ENCODE results near the gene SGF29. TPM values are rescaled to one million over a fixed set of nuclear protein-coding genes. Genes with fewer than 3 reads are reported as not detected.
A peak's percentile ranks its signal among the peaks of the same experiment; 100 is the strongest.
"Not testable (repeated sequence)": the region's sequence is repeated elsewhere in the genome, so short reads cannot be mapped to it uniquely, and the experiment has no call there.

The SGF29 gene
- total RNA-seq, 2 donors from 2014 or later = 24.0 to 35.8 TPM

- Mint-ChIP-seq H3K27ac (peak overlapping the region in 1 of 2 donors; percentile 21), H3K4me3 (no peak overlapping the region), H3K9me3 (no peaks in the 10 kb centered on the region), H3K36me3 (no peaks in the 10 kb centered on the region), H3K27me3 (no peaks in the 10 kb centered on the region), H3K4me1 (ENCODE audit: low read depth in 2 of 2) (no peaks in the 10 kb centered on the region)
- ATAC-seq (no peak), DNase-seq (ENCODE audit: low spot score) (no peak)
Observed at GRCh38 chr16:28587386-28587785, 33.7 kb downstream of the SGF29 start.

GRCh38 chr16:28589069-28589468 is 35.3 kb downstream of the SGF29 start:
- Mint-ChIP-seq H3K27ac (no peak overlapping the region), H3K36me3 (no peaks in the 10 kb centered on the region), H3K27me3 (no peaks in the 10 kb centered on the region), H3K4me1 (ENCODE audit: low read depth in 2 of 2) (no peaks in the 10 kb centered on the region), H3K4me3 (no peak overlapping the region), H3K9me3 (no peaks in the 10 kb centered on the region)
- DNase-seq (ENCODE audit: low spot score) = no peak
- no peak for ATAC-seq

GRCh38 chr16:28589930-28590329 is 36.2 kb downstream of the SGF29 start:
- DNase-seq (ENCODE audit: low spot score) (no peak), ATAC-seq (no peak)
- Mint-ChIP-seq H3K4me3 (no peak overlapping the region), H3K4me1 (ENCODE audit: low read depth in 2 of 2) (no peaks in the 10 kb centered on the region), H3K27me3 (no peaks in the 10 kb centered on the region), H3K9me3 (no peaks in the 10 kb centered on the region), H3K36me3 (no peaks in the 10 kb centered on the region), H3K27ac (no peak overlapping the region)

- Mint-ChIP-seq H3K27me3 (no peaks in the 10 kb centered on the region), H3K36me3 (no peaks in the 10 kb centered on the region), H3K27ac (no peak overlapping the region), H3K4me3 (no peak overlapping the region), H3K4me1 (ENCODE audit: low read depth in 2 of 2) (no peaks in the 10 kb centered on the region), H3K9me3 (no peaks in the 10 kb centered on the region)
- ATAC-seq = no peak
- DNase-seq (ENCODE audit: low spot score) = no peak
Observed at GRCh38 chr16:28590384-28591340, 36.9 kb downstream of the SGF29 start.

GRCh38 chr16:28591355-28591754 is 37.6 kb downstream of the SGF29 start:
- H3K4me1 Mint-ChIP-seq (ENCODE audit: low read depth in 2 of 2) = no peaks in the 10 kb centered on the region
- H3K36me3 Mint-ChIP-seq = no peaks in the 10 kb centered on the region
- H3K27me3 Mint-ChIP-seq = no peaks in the 10 kb centered on the region
- no peak overlapping the region for H3K27ac Mint-ChIP-seq
- no peak overlapping the region for H3K4me3 Mint-ChIP-seq
- ATAC-seq (no peak), DNase-seq (ENCODE audit: low spot score) (no peak)
- H3K9me3 Mint-ChIP-seq = no peaks in the 10 kb centered on the region

GRCh38 chr16:28592511-28592910 is 38.8 kb downstream of the SGF29 start:
- H3K4me1 Mint-ChIP-seq (ENCODE audit: low read depth in 2 of 2) = peaks cover 0 to 8% of the 10 kb centered on the region in 2 donors
- no peak for DNase-seq (ENCODE audit: low spot score)
- H3K27ac Mint-ChIP-seq = peak overlapping the region in 1 of 2 donors; percentile 37

GRCh38 chr16:28592979-28593553 is 39.3 kb downstream of the SGF29 start:
- DNase-seq (ENCODE audit: low spot score) (no peak), ATAC-seq (no peak)
- no peaks in the 10 kb centered on the region for H3K36me3 Mint-ChIP-seq
- H3K27me3 Mint-ChIP-seq = no peaks in the 10 kb centered on the region
- no peaks in the 10 kb centered on the region for H3K9me3 Mint-ChIP-seq
- peak overlapping the region in 1 of 2 donors; percentile 47 for H3K27ac Mint-ChIP-seq
- no peak overlapping the region for H3K4me3 Mint-ChIP-seq
- peaks cover 0 to 8% of the 10 kb centered on the region in 2 donors for H3K4me1 Mint-ChIP-seq (ENCODE audit: low read depth in 2 of 2)

More at GRCh38 chr16:28592511-28592910, 38.8 kb downstream of the SGF29 start:
- no peaks in the 10 kb centered on the region for H3K9me3 Mint-ChIP-seq
- no peak overlapping the region for H3K4me3 Mint-ChIP-seq
- no peak for ATAC-seq
- no peaks in the 10 kb centered on the region for H3K27me3 Mint-ChIP-seq
- no peaks in the 10 kb centered on the region for H3K36me3 Mint-ChIP-seq

GRCh38 chr16:28595451-28595850 is 41.7 kb downstream of the SGF29 start:
- H3K36me3 Mint-ChIP-seq; H3K9me3 Mint-ChIP-seq; H3K4me1 Mint-ChIP-seq (ENCODE audit: low read depth in 2 of 2); H3K27ac Mint-ChIP-seq; H3K4me3 Mint-ChIP-seq; DNase-seq (ENCODE audit: low spot score); ATAC-seq; H3K27me3 Mint-ChIP-seq: not testable (repeated sequence)

GRCh38 chr16:28596115-28596630 is 42.5 kb downstream of the SGF29 start:
- H3K27ac Mint-ChIP-seq = no peak overlapping the region

GRCh38 chr16:28596840-28597691 is 43.3 kb downstream of the SGF29 start, which contains the start of gene SULT1A2:
Gene SULT1A2 (minus strand): TSS chr16:28597050. CDS start chr16:28595930, 1,120 bp downstream.
- Mint-ChIP-seq H3K36me3 (no peaks in the 10 kb centered on the region), H3K4me1 (ENCODE audit: low read depth in 2 of 2) (peaks cover 0 to 8% of the 10 kb centered on the region in 2 donors), H3K27ac (no peak within 1 kb of the TSS), H3K27me3 (no peaks in the 10 kb centered on the region), H3K4me3 (no peak within 1 kb of the TSS), H3K9me3 (no peaks in the 10 kb centered on the region)
- no peak for ATAC-seq
- DNase-seq (ENCODE audit: low spot score) = no peak

More at GRCh38 chr16:28596115-28596630, 42.5 kb downstream of the SGF29 start:
- DNase-seq (ENCODE audit: low spot score) = no peak
- H3K27me3 Mint-ChIP-seq = no peaks in the 10 kb centered on the region
- H3K4me1 Mint-ChIP-seq (ENCODE audit: low read depth in 2 of 2) = peaks cover 0 to 8% of the 10 kb centered on the region in 2 donors
- no peak for ATAC-seq
- no peak overlapping the region for H3K4me3 Mint-ChIP-seq
- no peaks in the 10 kb centered on the region for H3K36me3 Mint-ChIP-seq
- H3K9me3 Mint-ChIP-seq = no peaks in the 10 kb centered on the region

- H3K27ac Mint-ChIP-seq = no peak overlapping the region
- DNase-seq (ENCODE audit: low spot score) = no peak
- no peaks in the 10 kb centered on the region for H3K9me3 Mint-ChIP-seq
- no peak overlapping the region for H3K4me3 Mint-ChIP-seq
- no peak for ATAC-seq
- peaks cover 0 to 8% of the 10 kb centered on the region in 2 donors for H3K4me1 Mint-ChIP-seq (ENCODE audit: low read depth in 2 of 2)
- H3K27me3 Mint-ChIP-seq = no peaks in the 10 kb centered on the region
- H3K36me3 Mint-ChIP-seq = no peaks in the 10 kb centered on the region
Observed at GRCh38 chr16:28597692-28598261, 44.1 kb downstream of the SGF29 start.

- H3K4me3 Mint-ChIP-seq; H3K27me3 Mint-ChIP-seq; DNase-seq (ENCODE audit: low spot score); H3K36me3 Mint-ChIP-seq; H3K9me3 Mint-ChIP-seq; H3K27ac Mint-ChIP-seq; H3K4me1 Mint-ChIP-seq (ENCODE audit: low read depth in 2 of 2): not testable (repeated sequence)
- peak; percentile 67 to 90 for ATAC-seq
Observed at GRCh38 chr16:28599377-28600285, 45.9 kb downstream of the SGF29 start.

All from natural killer cell treated with Interleukin-12 subunit alpha and Interleukin-12 subunit beta and Interleukin-15 and Interleukin-18, amount 100 ng/mL, for 72 hours (primary cell).